ENCODE results near the gene EMILIN3. TPM values are rescaled to one million over a fixed set of nuclear protein-coding genes. Genes with fewer than 3 reads are reported as not detected.

EMILIN3 gene
- total RNA-seq, 4 donors from 2014 or later, result 1.8 to 84.6 (median 32.9) TPM

- TF ChIP-seq EP300 (IDR thresholded peaks at IDR 0.05), result no peak
- TF ChIP-seq POLR2A (IDR thresholded peaks at IDR 0.05), result no peak
- TF ChIP-seq CTCF (IDR thresholded peaks at IDR 0.05), result no peak
- DNase-seq (ENCODE audit: low spot score in 2 of 2), result no peak
- WGBS, 2 donors, result 80 to 82% methylated on average over 19 of the region's 19 CpGs
- Histone ChIP-seq H3K9me3 (no peaks in the 10 kb centered on the region), H3K36me3 (peaks cover 0 to 18% (median 0%) of the 10 kb centered on the region in 3 donors), H3K4me3 (peak overlapping the region in 3 of 4 donors; percentile 25 to 55 (median 38)), H3K4me1 (peaks cover 0 to 16% (median 0%) of the 10 kb centered on the region in 4 donors), H3K27ac (peak overlapping the region in 1 of 4 donors; percentile 8), H3K27me3 (peaks cover 0 to 32% of the 10 kb centered on the region in 2 donors)
These were observed 1.5 kb downstream of the EMILIN3 start for GRCh38 chr20:41364967-41365765.

- no peak for TF ChIP-seq POLR2A (IDR thresholded peaks at IDR 0.05)
- no peak for TF ChIP-seq EP300 (IDR thresholded peaks at IDR 0.05)
- TF ChIP-seq CTCF (IDR thresholded peaks at IDR 0.05), result no peak
- Histone ChIP-seq H3K27ac (no peak overlapping the region), H3K4me3 (no peak overlapping the region), H3K9me3 (no peaks in the 10 kb centered on the region), H3K4me1 (peaks cover 0 to 16% (median 0%) of the 10 kb centered on the region in 4 donors), H3K36me3 (peaks cover 0 to 26% (median 0%) of the 10 kb centered on the region in 3 donors), H3K27me3 (peaks cover 0 to 32% of the 10 kb centered on the region in 2 donors)
- WGBS, 2 donors, result 83 to 93% methylated on average over 10 to 13 of the region's 13 CpGs
- no peak for DNase-seq (ENCODE audit: low spot score in 2 of 2)
These were observed 2.3 kb downstream of the EMILIN3 start for GRCh38 chr20:41364236-41364855.

- 100% methylated on average over 1 to 6 of the region's 7 CpGs for WGBS, 2 donors
- Histone ChIP-seq H3K9me3 (no peaks in the 10 kb centered on the region), H3K27me3 (peaks cover 0 to 32% of the 10 kb centered on the region in 2 donors), H3K27ac (no peak overlapping the region), H3K36me3 (peaks cover 0 to 32% (median 0%) of the 10 kb centered on the region in 3 donors), H3K4me3 (no peak overlapping the region), H3K4me1 (peaks cover 0 to 16% (median 0%) of the 10 kb centered on the region in 4 donors)
- no peak for TF ChIP-seq POLR2A (IDR thresholded peaks at IDR 0.05)
- TF ChIP-seq EP300 (IDR thresholded peaks at IDR 0.05), result no peak
- no peak for TF ChIP-seq CTCF (IDR thresholded peaks at IDR 0.05)
- DNase-seq (ENCODE audit: low spot score in 2 of 2), result no peak
These were observed 3.0 kb downstream of the EMILIN3 start for GRCh38 chr20:41363601-41364000.

GRCh38 chr20:41362748-41363140, 3.9 kb downstream of the EMILIN3 start:
- no peak overlapping the region for H3K27ac ChIP-seq
- H3K4me1 ChIP-seq, result peaks cover 0 to 18% (median 0%) of the 10 kb centered on the region in 4 donors
- H3K9me3 ChIP-seq, result no peaks in the 10 kb centered on the region
- H3K27me3 ChIP-seq, result peaks cover 0 to 28% of the 10 kb centered on the region in 2 donors
- no peak for DNase-seq (ENCODE audit: low spot score in 2 of 2)
- peaks cover 0 to 40% (median 0%) of the 10 kb centered on the region in 3 donors for H3K36me3 ChIP-seq
- H3K4me3 ChIP-seq, result no peak overlapping the region
- TF ChIP-seq EP300 (IDR thresholded peaks at IDR 0.05), result no peak
- no peak for TF ChIP-seq POLR2A (IDR thresholded peaks at IDR 0.05)
- no peak for TF ChIP-seq CTCF (IDR thresholded peaks at IDR 0.05)
- 86 to 89% methylated on average over 3 to 5 of the region's 5 CpGs for WGBS, 2 donors
